H9 (cell line): ENCODE data around the gene CD320. TPM values are rescaled to one million over a fixed set of nuclear protein-coding genes. Genes with fewer than 3 reads are reported as not detected.
A peak's percentile ranks its signal among the peaks of the same experiment; 100 is the strongest.

Source experiments
- DNase-seq: peaks from one replicate; pipeline ENCODE4 v3.0.0-alpha.2; 2017
- H2AFZ ChIP-seq: one replicate; pipeline ENCODE4 v1.6.1; 2013; ENCODE audit warnings: mild to moderate bottlenecking, low read length, control low read depth, moderate library complexity
- H2AK5ac ChIP-seq: 2 replicates; pipeline ENCODE4 v1.6.1; 2013; ENCODE audit warnings: low read length, control low read depth, mixed read lengths; ENCODE audit not compliant: insufficient read length
- H2BK120ac ChIP-seq: one replicate; pipeline ENCODE4 v1.6.1; 2013; ENCODE audit warnings: low read depth, mild to moderate bottlenecking, low read length, control low read depth, inconsistent platforms; ENCODE audit not compliant: poor library complexity, severe bottlenecking
- H2BK12ac ChIP-seq: 2 replicates; pipeline ENCODE4 v1.6.1; 2013; ENCODE audit warnings: low read length, control low read depth, mixed read lengths, low read depth; ENCODE audit not compliant: insufficient read length
- H2BK15ac ChIP-seq: 2 replicates; pipeline ENCODE4 v1.6.1; 2013; ENCODE audit warnings: low read depth, low read length, control low read depth
- H2BK20ac ChIP-seq: one replicate; pipeline ENCODE4 v1.6.1; 2013; ENCODE audit warnings: low read depth, mild to moderate bottlenecking, low read length, control low read depth, inconsistent platforms; ENCODE audit not compliant: poor library complexity, severe bottlenecking
- H2BK5ac ChIP-seq: 2 replicates; pipeline ENCODE4 v1.6.1; 2013; ENCODE audit warnings: low read length, control low read depth, mixed read lengths; ENCODE audit not compliant: insufficient read length
- H3K14ac ChIP-seq: 2 replicates; pipeline ENCODE4 v1.6.1; 2013; ENCODE audit warnings: low read length, control low read depth; ENCODE audit not compliant: insufficient read depth
- H3K18ac ChIP-seq: 2 replicates; pipeline ENCODE4 v1.6.1; 2013; ENCODE audit warnings: low read depth, mild to moderate bottlenecking, mixed read lengths, low read length, control low read depth; ENCODE audit not compliant: insufficient read length
- H3K23ac ChIP-seq: 2 replicates; pipeline ENCODE4 v1.6.1; 2013; ENCODE audit warnings: low read length, control low read depth, mixed read lengths, low read depth; ENCODE audit not compliant: insufficient read length
- H3K23me2 ChIP-seq: 2 replicates; pipeline ENCODE4 v1.6.1; 2013; ENCODE audit warnings: low read depth, mild to moderate bottlenecking, mixed read lengths, low read length, control low read depth; ENCODE audit not compliant: insufficient read length, poor library complexity, severe bottlenecking
- H3K27ac ChIP-seq: 2 replicates; pipeline ENCODE4 v1.5.1; 2013; ENCODE audit warnings: low read length, control low read depth, mixed read lengths, low read depth; ENCODE audit not compliant: insufficient read length
- H3K27me3 ChIP-seq: 2 replicates; pipeline ENCODE4 v1.6.1; 2013; ENCODE audit warnings: low read length, control low read depth, inconsistent platforms; ENCODE audit not compliant: insufficient read depth
- H3K4ac ChIP-seq: 2 replicates; pipeline ENCODE4 v1.6.1; 2013; ENCODE audit warnings: low read depth, mild to moderate bottlenecking, control low read depth, inconsistent platforms, low read length, moderate library complexity
- H3K4me1 ChIP-seq: 2 replicates; pipeline ENCODE4 v1.6.1; 2013; ENCODE audit warnings: low read length, control low read depth, inconsistent platforms; ENCODE audit not compliant: insufficient read depth
- H3K4me2 ChIP-seq: 2 replicates; pipeline ENCODE4 v1.6.1; 2013; ENCODE audit warnings: low read length, control low read depth, mixed read lengths; ENCODE audit not compliant: insufficient read length, insufficient read depth
- H3K56ac ChIP-seq: 2 replicates; pipeline ENCODE4 v1.6.1; 2013; ENCODE audit warnings: low read depth, mild to moderate bottlenecking, mixed read lengths, low read length, control low read depth; ENCODE audit not compliant: insufficient read length
- H3K79me1 ChIP-seq: 2 replicates; pipeline ENCODE4 v1.6.1; 2013; ENCODE audit warnings: low read depth, mild to moderate bottlenecking, moderate library complexity, low read length, control low read depth, inconsistent platforms; ENCODE audit not compliant: insufficient read depth, poor library complexity, severe bottlenecking
- H3K79me2 ChIP-seq: 2 replicates; pipeline ENCODE4 v1.6.1; 2013; ENCODE audit warnings: low read length, control low read depth, inconsistent platforms; ENCODE audit not compliant: insufficient read depth
- H3K9ac ChIP-seq: 2 replicates; pipeline ENCODE4 v1.6.1; 2013; ENCODE audit warnings: low read length, control low read depth, mixed read lengths; ENCODE audit not compliant: insufficient read length; ENCODE audit errors: extremely low read depth
- H3K9me3 ChIP-seq: one replicate; pipeline ENCODE4 v1.6.1; 2013; ENCODE audit warnings: low read depth, low read length, inconsistent platforms; ENCODE audit not compliant: control insufficient read depth
- H3T11ph ChIP-seq: one replicate; pipeline ENCODE4 v1.6.1; 2013; ENCODE audit warnings: mild to moderate bottlenecking, low read length, control low read depth, inconsistent platforms
- H4K20me1 ChIP-seq: one replicate; pipeline ENCODE4 v1.6.1; 2013; ENCODE audit not compliant: control insufficient read depth, insufficient read length, insufficient read depth
- H4K5ac ChIP-seq: 2 replicates; pipeline ENCODE4 v1.6.1; 2013; ENCODE audit warnings: low read depth, mild to moderate bottlenecking, mixed read lengths, low read length, control low read depth; ENCODE audit not compliant: insufficient read length
- H4K8ac ChIP-seq: replicated peaks from 2 replicates; pipeline ENCODE4 v1.6.1; 2013; ENCODE audit warnings: low read length, control low read depth, mixed read lengths, low read depth; ENCODE audit not compliant: insufficient read length
- H4K91ac ChIP-seq: 2 replicates; pipeline ENCODE4 v1.6.1; 2013; ENCODE audit warnings: low read depth, mild to moderate bottlenecking, moderate library complexity, mixed read lengths, low read length, control low read depth; ENCODE audit not compliant: insufficient read length
- H3K27ac Mint-ChIP-seq, 3 experiments: 2 replicates in 2 of 3; 3 replicates in 1 of 3; pipeline ENCODE4 v1.8.0; 2020 to 2021; ENCODE audit warnings: mixed read lengths in 3 of 3, mild to moderate bottlenecking in 1 of 3, moderate library complexity in 1 of 3
- H3K27me3 Mint-ChIP-seq: 2 replicates; pipeline ENCODE4 v1.8.0; 2021; ENCODE audit warnings: low read depth, mild to moderate bottlenecking, moderate library complexity, mixed read lengths
- H3K36me3 Mint-ChIP-seq, 3 experiments: 2 replicates in 2 of 3; 3 replicates in 1 of 3; pipeline ENCODE4 v1.8.0; 2020 to 2021; ENCODE audit warnings: low read depth in 3 of 3, mixed read lengths in 3 of 3; ENCODE audit not compliant: insufficient read depth in 1 of 3
- H3K4me1 Mint-ChIP-seq, 2 experiments: 2 replicates each; pipeline ENCODE4 v1.8.0; 2020; ENCODE audit warnings: mixed read lengths in 2 of 2
- H3K4me3 Mint-ChIP-seq, 2 experiments: 2 replicates in 1 of 2; 3 replicates in 1 of 2; pipeline ENCODE4 v1.8.0; 2020 to 2021; ENCODE audit warnings: mild to moderate bottlenecking in 2 of 2, mixed read lengths in 2 of 2, moderate library complexity in 1 of 2
- H3K9me3 Mint-ChIP-seq, 2 experiments: 2 replicates in 1 of 2; 3 replicates in 1 of 2; pipeline ENCODE4 v1.8.0; 2020; ENCODE audit warnings: mild to moderate bottlenecking in 2 of 2, mixed read lengths in 2 of 2, moderate library complexity in 1 of 2
- CTCF ChIP-seq: fragments of 200-600 bp; sonication (generic); conservative IDR thresholded peaks from 3 replicates; pipeline ENCODE4 v1.8.0; 2021; ENCODE audit warnings: antibody characterized with exemption, mild to moderate bottlenecking
- WGBS: extraction: QIAGEN DNeasy Blood & Tissue Kit; methylation state at CpG from one replicate; pipeline ENCODE4 v1.1.7; 2013; ENCODE audit warnings: missing lambda C conversion rate, low lambda C conversion rate, mixed read lengths; ENCODE audit not compliant: insufficient read length; ENCODE audit errors: extremely low coverage; 5-methylcytosine and 5-hydroxymethylcytosine counted together
- total RNA-seq: library from RNA; stranded (reverse); gene quantifications from 2 replicates; pipeline ENCODE4 v1.2.1, GENCODE V29; 2021

The CD320 gene
- total RNA-seq, 1 experiment from 2014 or later, result 72.1 TPM

- peaks cover 11% of the 10 kb centered on the region for H3K23me2 ChIP-seq
- no peaks in the 10 kb centered on the region for H3K4me1 ChIP-seq
- no peak overlapping the region for H2BK120ac ChIP-seq
- no peak overlapping the region for H3K27ac ChIP-seq
- H3K4me2 ChIP-seq, result peak overlapping the region; percentile 92
- H3K9ac ChIP-seq, result no peak overlapping the region
- H3K56ac ChIP-seq, result no peak overlapping the region
- no peak overlapping the region for H2BK5ac ChIP-seq
- no peak overlapping the region for H3K23ac ChIP-seq
- H3K9me3 ChIP-seq, result no peaks in the 10 kb centered on the region
- no peak overlapping the region for H4K91ac ChIP-seq
- Mint-ChIP-seq H3K4me1 (peaks cover 22 to 30% of the 10 kb centered on the region in 2 experiments), H3K27me3 (no peaks in the 10 kb centered on the region), H3K36me3 (peaks cover 28 to 38% (median 32%) of the 10 kb centered on the region in 3 experiments), H3K4me3 (peak overlapping the region; percentile 89 to 99), H3K27ac (0 out of 7 replicates have a peak overlapping the region, but pooled peaks of 1 of the 3 experiments have one; percentile 20), H3K9me3 (no peaks in the 10 kb centered on the region)
- H4K20me1 ChIP-seq, result no peaks in the 10 kb centered on the region
- no peak overlapping the region for H3K4ac ChIP-seq
- no peaks in the 10 kb centered on the region for H3K27me3 ChIP-seq
- no CpG with 5 or more reads among the region's 17 CpGs for WGBS
- H2BK15ac ChIP-seq, result no peak overlapping the region
- H3T11ph ChIP-seq, result no peak overlapping the region
- H2BK20ac ChIP-seq, result no peak overlapping the region
- no peak overlapping the region for H2BK12ac ChIP-seq
- H2AK5ac ChIP-seq, result no peak overlapping the region
- H3K18ac ChIP-seq, result no peak overlapping the region
- no peak for TF ChIP-seq CTCF
- H3K79me2 ChIP-seq, result no peaks in the 10 kb centered on the region; the same call in 1 of the 2 replicates
- DNase-seq, result no peak
- no peak overlapping the region for H4K8ac ChIP-seq
- no peak overlapping the region for H2AFZ ChIP-seq
- no peaks in the 10 kb centered on the region for H3K79me1 ChIP-seq
- H3K14ac ChIP-seq, result no peak overlapping the region
- no peak overlapping the region for H4K5ac ChIP-seq
These were observed 733 bp upstream of the CD320 start for GRCh38 chr19:8308891-8309291.
